Fibroblast of skin of left quadriceps (primary cell): ENCODE results near the gene SPOCK1.

Experiments
- DNase-seq, 2 experiments: peaks; one replicate each; pipeline ENCODE4 v3.0.0-alpha.2; 2013; ENCODE audit warnings: low read depth in 2 of 2

The SPOCK1 gene

DNA sequence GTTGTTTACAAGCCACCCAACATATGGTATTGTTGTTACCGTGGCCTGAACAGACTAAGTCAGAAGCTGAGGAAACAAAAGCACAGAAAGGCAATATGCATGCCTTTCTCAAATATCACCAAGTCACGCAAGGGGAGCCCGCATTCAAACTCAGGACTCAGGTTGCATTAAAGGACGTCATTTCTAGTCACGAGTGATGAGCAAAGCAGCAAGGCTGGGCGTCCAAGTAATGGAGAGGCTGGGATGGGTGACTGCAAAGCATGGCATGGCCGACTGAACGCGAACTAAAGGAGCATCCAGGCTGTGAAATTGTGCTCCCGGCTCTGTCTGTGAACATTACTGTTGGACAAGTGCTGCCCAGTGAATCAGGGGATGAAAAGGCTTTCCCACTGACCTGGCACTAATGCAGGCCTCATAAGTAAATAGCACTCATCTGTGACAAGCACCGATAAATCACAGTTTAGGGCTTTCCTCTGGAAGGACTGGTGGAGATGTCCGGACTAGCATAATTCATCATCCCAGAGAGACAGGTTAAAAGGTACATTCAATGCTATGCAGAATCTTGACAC, 202.8 kb downstream of the SPOCK1 start:
- no peak for DNase-seq

- no peak for DNase-seq
Observed at GRCh38 chr5:137294604-137295003, 204.5 kb downstream of the SPOCK1 start.

- DNase-seq: no peak
Observed at GRCh38 chr5:137292461-137293027, 206.6 kb downstream of the SPOCK1 start.

- no peak for DNase-seq
Observed at GRCh38 chr5:137291436-137291835, 207.7 kb downstream of the SPOCK1 start.

DNA sequence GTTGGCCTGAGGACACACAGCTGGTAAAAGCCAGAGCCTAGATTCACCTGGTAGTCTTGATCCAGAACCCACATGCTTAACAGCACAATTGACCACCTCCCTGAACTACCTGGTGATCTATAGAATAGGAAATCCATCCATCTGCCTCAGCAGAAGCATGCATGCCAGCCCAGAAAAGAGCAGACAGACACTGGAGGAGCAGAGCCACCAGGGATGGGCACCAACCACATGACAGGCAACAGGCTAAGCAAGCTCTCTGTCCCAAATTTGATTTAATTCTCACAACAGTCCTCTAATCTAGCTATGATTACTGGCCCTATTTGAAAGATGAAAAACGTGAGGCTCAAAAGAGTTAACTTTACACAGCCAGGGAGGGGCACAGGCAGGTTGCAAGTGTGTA, 208.1 kb downstream of the SPOCK1 start:
- no peak for DNase-seq

DNA sequence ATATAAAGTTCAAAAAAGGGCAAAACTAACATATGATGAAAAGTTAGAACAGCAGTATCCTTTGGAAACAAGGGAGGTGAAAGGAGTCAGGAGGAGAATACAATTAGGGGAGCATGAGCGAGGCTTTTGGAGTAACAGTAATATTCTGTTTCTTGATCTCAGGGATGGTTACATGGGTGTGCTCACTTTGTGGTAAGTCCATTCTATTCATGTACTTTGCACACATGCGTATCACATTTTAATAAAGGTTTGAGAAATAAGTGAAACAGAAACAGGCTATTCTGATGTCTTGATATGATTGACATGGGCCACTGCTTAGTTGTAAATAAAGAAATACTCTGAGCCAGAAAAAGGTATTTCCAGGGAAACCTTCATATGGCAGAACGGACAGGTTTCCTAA, 208.8 kb downstream of the SPOCK1 start:
- no peak for DNase-seq

DNA sequence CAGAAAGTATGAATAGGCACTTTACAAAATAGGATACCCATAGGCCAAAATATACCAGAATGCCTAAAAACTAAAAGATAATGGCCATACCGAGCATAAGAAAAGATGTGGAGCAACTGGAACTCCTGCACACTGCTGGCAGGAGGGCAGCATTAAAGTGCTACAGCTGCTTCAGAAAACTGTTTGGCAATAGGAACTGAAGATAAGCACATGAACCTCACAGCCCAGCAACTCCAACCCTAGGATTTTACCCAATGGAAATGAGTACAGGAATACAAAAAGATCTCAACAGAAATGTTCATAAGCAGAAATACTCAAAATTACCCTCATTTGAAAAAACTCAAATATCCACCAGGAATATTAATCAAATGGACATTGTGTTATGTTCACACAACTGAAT, 209.3 kb downstream of the SPOCK1 start:
- DNase-seq: no peak

- DNase-seq: no peak
Observed at GRCh38 chr5:137287569-137287968, 211.6 kb downstream of the SPOCK1 start.

DNA sequence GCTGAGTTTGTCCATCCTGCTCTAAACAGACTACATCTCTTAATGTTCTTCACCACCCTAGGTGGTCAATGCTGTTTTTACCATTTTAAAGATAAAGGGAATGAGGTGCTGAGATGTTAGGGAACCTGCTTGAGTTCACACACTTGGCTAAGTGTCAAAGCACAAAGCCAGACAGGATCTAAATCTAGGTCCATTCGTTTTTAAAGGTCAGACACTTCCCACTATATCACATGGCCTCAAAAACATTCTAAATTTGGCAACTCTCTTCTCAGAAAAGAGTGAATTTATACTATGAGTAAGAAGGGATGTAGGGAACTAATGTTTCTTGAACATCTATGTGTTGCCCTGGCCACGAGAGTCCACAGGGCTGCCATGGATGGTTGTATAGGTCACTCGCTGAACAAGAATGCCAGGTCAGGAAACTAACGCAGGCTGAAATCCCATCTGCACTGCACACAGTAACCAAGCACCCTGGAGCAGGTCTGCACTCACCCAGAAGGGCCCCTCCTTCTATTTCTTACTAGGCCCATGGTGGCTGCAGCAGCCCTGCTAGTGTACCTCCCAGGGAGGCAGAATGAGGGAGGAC, 213.0 kb downstream of the SPOCK1 start:
- no peak for DNase-seq

DNA sequence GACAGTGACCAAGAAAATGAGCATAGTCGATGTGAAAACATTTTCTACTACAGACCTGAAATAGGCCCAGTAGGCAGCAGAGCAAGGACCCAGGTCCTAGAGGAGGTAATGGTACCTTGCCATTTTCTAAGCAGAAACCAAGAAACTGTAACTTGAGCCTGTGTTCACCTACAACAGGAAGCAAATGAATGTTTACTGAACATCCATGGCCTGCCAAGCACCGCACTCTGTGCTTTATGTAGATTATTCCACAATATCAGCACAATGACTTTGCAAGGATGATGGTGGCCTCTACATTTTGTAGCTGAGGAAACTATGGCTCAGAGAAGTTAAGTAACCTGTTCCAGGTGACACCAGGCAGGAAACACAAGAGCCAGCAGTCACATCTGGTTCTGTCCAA, 215.3 kb downstream of the SPOCK1 start:
- DNase-seq: no peak

DNA sequence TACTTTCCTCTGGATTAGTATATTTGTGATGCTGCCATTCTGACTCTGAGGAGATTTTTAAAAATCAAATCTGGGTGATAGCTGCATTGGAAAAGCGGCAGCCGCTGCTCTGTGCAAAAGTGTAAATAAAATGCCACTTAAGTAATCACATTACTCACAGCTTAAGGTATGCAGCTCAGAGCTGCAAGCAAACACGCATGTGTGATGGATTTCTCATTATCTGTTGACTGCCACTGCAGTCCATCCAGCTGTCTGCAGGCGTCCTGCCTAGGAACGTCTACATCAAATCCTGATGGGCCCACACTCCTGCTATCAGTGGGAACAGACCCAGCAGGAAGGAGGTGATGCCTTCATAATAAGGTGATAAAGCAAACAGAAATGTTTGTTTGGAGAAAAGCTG, 216.9 kb downstream of the SPOCK1 start:
- no peak for DNase-seq

GRCh38 chr5:137281201-137281600, 217.9 kb downstream of the SPOCK1 start:
- DNase-seq: no peak

DNA sequence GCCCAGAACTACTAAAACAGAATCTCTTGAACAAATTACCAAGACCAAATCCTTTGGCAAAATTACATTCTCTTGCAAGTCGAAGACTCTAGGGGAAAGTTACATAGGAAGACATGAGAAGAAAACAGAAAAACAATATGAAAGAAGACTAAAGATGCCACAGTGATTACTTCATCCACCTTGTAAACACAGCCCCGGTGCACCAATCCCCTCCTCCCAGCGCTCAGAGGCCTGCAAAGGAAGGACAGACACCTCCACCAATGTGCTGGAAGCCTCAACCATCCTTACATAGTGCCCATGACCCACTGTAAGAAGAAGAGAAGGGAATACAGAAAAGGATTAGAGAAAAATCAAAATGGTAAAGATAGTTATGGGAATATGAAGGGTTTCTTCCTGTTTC, 218.5 kb downstream of the SPOCK1 start:
- DNase-seq: no peak

DNA sequence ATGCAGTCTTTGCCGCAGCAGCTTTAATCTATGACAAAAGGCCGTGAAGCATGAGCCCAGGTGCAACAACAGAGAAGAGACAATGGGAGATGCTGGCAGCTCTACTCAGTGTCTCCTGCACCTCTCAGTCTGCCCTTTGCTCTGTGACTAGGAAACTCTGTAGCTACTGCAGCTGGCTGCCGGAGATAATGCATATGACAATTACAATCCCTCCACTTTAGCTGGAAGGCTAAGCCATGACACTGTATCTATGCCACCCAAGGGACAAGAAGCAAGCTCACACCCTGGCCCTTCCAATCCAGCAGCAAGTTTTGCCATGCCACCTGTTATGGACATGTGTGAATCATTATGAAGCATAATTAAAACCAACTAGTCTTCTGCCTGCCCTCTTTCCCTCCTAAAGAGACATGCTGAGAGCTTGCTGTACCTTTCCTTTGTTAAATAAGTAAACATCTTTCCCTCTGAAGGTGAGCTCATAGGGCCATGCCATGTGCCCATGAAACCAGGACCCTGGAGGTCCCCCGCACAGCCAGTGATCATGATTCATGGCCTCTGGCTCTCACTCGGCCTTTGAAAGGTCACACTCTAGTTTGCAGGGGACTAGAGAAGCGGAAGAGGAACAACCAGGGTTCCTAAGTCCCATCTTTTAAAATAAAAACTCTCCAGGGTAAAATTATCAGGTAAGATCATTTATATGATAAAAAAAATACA, 219.4 kb downstream of the SPOCK1 start:
- DNase-seq: no peak

GRCh38 chr5:137278476-137278875, 220.7 kb downstream of the SPOCK1 start:
- no peak for DNase-seq

DNA sequence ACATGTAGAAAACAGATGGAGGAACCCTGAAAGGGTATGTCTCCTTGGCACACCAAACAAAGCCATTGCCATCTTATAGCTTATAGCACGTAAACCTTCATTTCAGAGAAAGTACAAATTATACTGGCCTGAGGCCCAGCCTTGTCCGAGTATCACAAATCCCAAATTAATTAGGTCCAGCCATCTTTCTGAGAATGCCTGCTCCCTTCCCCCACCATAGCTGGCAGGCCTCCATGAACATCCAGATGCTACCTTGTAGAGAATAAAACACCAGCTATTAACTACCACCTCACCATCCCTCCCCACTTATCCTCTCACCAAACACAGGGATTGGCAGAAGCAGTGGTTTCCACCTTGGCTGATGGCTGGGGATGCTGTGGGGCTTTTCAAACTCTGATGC, 224.0 kb downstream of the SPOCK1 start:
- DNase-seq: no peak

DNA sequence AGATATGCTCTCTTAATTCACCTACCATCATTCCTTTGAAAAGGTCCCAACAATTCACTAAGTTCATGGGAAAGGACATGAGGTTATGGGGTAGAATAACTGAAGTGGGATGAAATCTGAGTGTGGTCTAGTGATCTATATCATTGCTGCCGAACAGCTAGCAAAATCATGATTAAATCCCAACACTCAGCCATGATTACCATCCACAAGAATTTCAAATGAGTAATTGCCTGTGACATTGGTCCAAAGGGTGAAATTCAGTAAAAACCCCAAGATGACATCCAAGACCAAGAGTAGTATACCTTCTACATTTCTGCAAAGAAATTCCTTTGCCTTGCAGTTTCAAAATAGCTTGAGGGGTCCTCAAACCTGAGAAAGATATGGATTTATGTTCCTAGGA, 225.6 kb downstream of the SPOCK1 start:
- no peak for DNase-seq

DNA sequence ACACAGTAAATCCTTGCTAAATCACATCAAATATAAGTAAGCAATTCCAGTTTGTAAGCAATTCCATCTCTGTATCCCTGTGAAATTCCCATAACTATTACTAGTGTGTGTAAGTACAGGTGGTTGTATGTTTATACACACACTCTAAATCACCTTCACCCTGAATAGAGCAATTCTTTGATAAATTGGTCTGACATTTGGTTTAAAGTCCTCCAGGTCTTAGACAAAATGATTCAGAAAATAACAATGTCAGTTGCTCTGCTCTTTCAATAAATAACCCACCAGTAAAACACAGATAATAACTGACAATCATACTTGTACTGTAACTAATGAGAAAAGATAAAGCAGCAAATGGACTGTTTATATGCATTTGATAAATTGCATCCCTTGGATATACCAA, 226.3 kb downstream of the SPOCK1 start:
- DNase-seq: no peak

DNA sequence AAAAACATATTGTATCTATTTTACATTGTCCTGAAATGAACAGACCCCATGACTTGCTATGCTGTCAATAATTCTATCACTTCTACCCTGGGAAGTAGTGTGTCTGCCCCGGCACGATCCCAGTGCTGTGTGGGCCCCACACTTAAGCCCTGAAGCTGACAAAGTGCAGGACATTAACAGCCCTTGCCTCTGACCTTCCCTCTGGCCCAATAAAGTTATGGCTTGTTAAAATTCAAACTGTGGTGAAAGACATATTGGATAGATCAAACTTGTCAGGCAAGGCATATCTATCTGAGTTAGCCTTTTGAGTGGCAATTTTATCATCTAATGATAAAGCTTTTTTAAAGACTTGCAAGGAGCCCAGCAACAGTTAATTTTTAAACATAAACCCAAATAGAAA, 229.2 kb downstream of the SPOCK1 start:
- DNase-seq: no peak

DNA sequence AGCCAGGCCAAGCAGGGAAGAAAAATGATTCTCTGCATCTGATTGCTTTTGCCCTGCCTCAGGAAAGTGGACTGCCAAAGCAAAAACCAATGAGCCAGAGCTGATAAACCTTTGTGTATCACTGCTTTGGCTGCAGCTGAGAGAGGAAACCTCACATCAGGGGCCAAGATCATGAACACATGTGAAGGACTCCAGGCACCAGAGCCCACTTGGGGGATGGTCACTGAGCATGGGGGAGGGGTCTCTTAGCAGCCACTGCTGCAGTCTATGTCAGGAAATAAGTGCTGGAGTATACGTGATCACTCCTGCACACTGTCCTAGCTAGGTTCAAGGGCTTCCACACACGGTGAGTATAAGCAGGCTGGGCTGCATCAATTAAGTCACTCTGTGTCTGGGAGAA, 229.9 kb downstream of the SPOCK1 start:
- no peak for DNase-seq

DNA sequence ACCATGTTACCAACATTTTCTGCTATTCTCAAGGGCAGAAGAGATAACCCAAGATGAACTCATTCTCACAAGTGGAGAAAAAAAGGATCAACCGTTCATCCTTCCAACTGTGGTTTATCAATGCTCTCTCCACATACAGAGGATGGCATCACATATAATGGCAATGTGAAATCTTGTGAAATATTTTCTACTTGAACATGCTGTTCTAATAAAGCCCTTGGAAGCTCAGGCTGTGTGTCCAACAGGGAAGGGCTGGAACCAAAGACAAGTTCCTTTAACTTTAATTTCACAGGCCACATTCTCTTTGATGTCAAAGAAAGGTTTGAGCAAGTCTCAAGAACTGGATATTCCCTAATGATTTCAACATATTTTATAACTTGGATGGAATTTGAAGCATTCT, 230.5 kb downstream of the SPOCK1 start:
- no peak for DNase-seq

GRCh38 chr5:137266186-137266585, 232.9 kb downstream of the SPOCK1 start:
- peak in 1 of 2 experiments; percentile 30 for DNase-seq

DNA sequence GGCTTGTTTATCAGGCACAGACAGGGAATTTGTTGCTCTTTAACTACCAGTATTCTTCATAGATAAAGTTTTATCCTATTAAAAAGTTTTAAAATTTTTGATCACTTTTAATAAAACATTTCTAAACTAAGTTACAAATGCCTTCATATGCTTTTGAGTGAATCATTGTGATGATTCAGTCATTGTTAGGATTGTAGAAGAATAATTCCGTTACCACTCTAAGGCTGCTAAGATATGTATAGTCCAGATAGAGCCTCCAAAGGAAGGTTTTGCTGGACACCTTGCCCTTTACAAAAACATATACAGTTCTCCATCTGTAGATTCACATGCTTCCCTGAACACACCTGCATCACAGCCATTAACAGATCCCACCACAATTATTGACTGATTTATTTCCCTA, 233.7 kb downstream of the SPOCK1 start:
- DNase-seq: no peak
